HepG2 (cell line): Measurements from ENCODE around the gene HNRNPUL1. TPM values are rescaled to one million over a fixed set of nuclear protein-coding genes. Genes with fewer than 3 reads are reported as not detected.

Experiments used
- DNMT3B ChIP-seq: conservative IDR thresholded peaks from 2 replicates; pipeline ENCODE4 v1.6.1; 2016; ENCODE audit warnings: missing biosample characterization, control low read depth
- IKZF5 ChIP-seq: IDR thresholded peaks from 2 replicates; pipeline ENCODE4 v1.6.1; 2018; ENCODE audit warnings: missing genetic modification reagents, mild to moderate bottlenecking, missing compliant biosample characterization
- MAZ ChIP-seq, 2 experiments: sonication (generic) in 1 of 2; formaldehyde crosslinking in 1 of 2; IDR thresholded peaks; 2 replicates each; pipeline versions ENCODE4 v1.5.0 to v1.6.1; 2012 to 2020; ENCODE audit warnings: low read depth in 2 of 2, mild to moderate bottlenecking in 2 of 2, borderline replicate concordance in 1 of 2, improper control_type of control experiment in 1 of 2, low read length in 1 of 2, missing genetic modification reagents in 1 of 2, moderate library complexity in 1 of 2
- MXI1 ChIP-seq: IDR thresholded peaks from 3 replicates; pipeline ENCODE4 v1.6.1; 2012; ENCODE audit warnings: low read depth, low read length, inconsistent platforms, borderline replicate concordance
- RBM22 ChIP-seq: fragments of 200-400 bp; formaldehyde crosslinking; optimal IDR thresholded peaks from 2 replicates; pipeline ENCODE3; 2017; ENCODE audit warnings: mild to moderate bottlenecking, low read length, moderate library complexity
- REL ChIP-seq: sonication (generic); formaldehyde crosslinking; conservative IDR thresholded peaks from 2 replicates; pipeline ENCODE4 v1.8.0; 2022; ENCODE audit warnings: mild to moderate bottlenecking, missing genetic modification reagents, moderate library complexity
- RERE ChIP-seq: IDR thresholded peaks from 2 replicates; pipeline ENCODE4 v1.6.1; 2016; ENCODE audit warnings: low read depth, missing genetic modification reagents, missing compliant biosample characterization
- U2AF2 ChIP-seq: fragments of 200-400 bp; formaldehyde crosslinking; IDR thresholded peaks from 2 replicates; pipeline ENCODE4 v1.6.1; 2017; ENCODE audit warnings: low read depth, mild to moderate bottlenecking, low read length
- ZBTB21 ChIP-seq: sonication (generic); formaldehyde crosslinking; IDR thresholded peaks from 2 replicates; pipeline ENCODE4 v1.4.0; 2020; ENCODE audit warnings: missing genetic modification reagents
- ZBTB38 ChIP-seq: sonication (generic); formaldehyde crosslinking; IDR thresholded peaks from 2 replicates; pipeline ENCODE4 v1.5.1; 2020; ENCODE audit warnings: mild to moderate bottlenecking, missing genetic modification reagents
- ZBTB7A ChIP-seq: sonication (generic); formaldehyde crosslinking; IDR thresholded peaks from 2 replicates; pipeline ENCODE4 v1.8.0; 2022; ENCODE audit warnings: mild to moderate bottlenecking, missing genetic modification reagents
- ZNF318 ChIP-seq: sonication (generic); formaldehyde crosslinking; IDR thresholded peaks from 2 replicates; pipeline ENCODE4 v1.4.0; 2020; ENCODE audit warnings: mild to moderate bottlenecking, missing genetic modification reagents
- ZNF350 ChIP-seq: sonication (generic); formaldehyde crosslinking; IDR thresholded peaks from 2 replicates; pipeline ENCODE4 v1.4.0; 2020; ENCODE audit warnings: mild to moderate bottlenecking, low read depth, missing genetic modification reagents, borderline replicate concordance
- polyA plus RNA-seq, 8 experiments: library from polyadenylated mRNA; depleted of rRNA in 3 of 8; stranded (reverse) in 7 of 8; unstranded in 1 of 8; fragments of >200 nt; fragmentation: Illumina TruSeq in 4 of 8; extraction: Trizol in 4 of 8; gene quantifications; 2 replicates each; pipeline versions ENCODE4 v1.2.1 to v1.2.3, GENCODE V29; 2011 to 2016; ENCODE audit warnings: low read depth in 4 of 8, missing spikeins in 1 of 8, mixed read lengths in 1 of 8; ENCODE audit not compliant: insufficient read depth in 1 of 8
- total RNA-seq, 5 experiments: library from RNA; depleted of rRNA; stranded (reverse); fragments of >200 nt; fragmentation: Illumina TruSeq; extraction: Trizol; gene quantifications; 2 replicates each; pipeline ENCODE4 v1.2.3, GENCODE V29; 2016; ENCODE audit warnings: low read depth in 1 of 5

The HNRNPUL1 gene
- total and polyA plus RNA-seq, 2 of the 13 experiments (the other 11 are each of a cell fraction or from before 2014, with no cell fraction given): 30.9 to 81.7 TPM

- TF ChIP-seq MAZ (IDR thresholded peaks at IDR 0.05; ENCODE audit: borderline replicate concordance, low read depth, low read length) (peak; percentile 34; the same call in 1 of the 2 replicates), MAZ (CRISPR knock-in tag; IDR thresholded peaks at IDR 0.05; ENCODE audit: low read depth) (no peak), U2AF2 (no peak), IKZF5 (CRISPR knock-in tag) (0 out of 2 replicates have a peak, but pooled peaks have one; percentile 14), RBM22 (no peak), ZNF350 (0 out of 2 replicates have a peak, but pooled peaks have one; percentile 12), ZBTB21 (peak; percentile 74; the same call in 1 of the 2 replicates), RERE (CRISPR knock-in tag) (no peak), DNMT3B (CRISPR knock-in tag) (no peak), ZNF318 (CRISPR knock-in tag) (no peak), ZBTB7A (CRISPR knock-in tag) (peak; percentile 53; the same call in 1 of the 2 replicates), REL (CRISPR knock-in tag) (peak; percentile 22; the same call in 1 of the 2 replicates), MXI1 (no peak), ZBTB38 (CRISPR knock-in tag) (peak; percentile 75)
Measured at GRCh38 chr19:41225238-41226052, 38.7 kb upstream of the HNRNPUL1 start (continued).
